Heart left ventricle (tissue), 16 donors: ENCODE data around the gene GZF1. TPM values are rescaled to one million over a fixed set of nuclear protein-coding genes. Genes with fewer than 3 reads are reported as not detected.

Source experiments
- ATAC-seq, 4 donors: fragments of 200-7000 bp; cut with Tn5 transposase; one replicate each; pipeline ENCODE4 v1.9.1; 2020 to 2022; ENCODE audit warnings: moderate library complexity in 4 of 4, mild to moderate bottlenecking in 3 of 4, moderate number of reproducible peaks in 1 of 4
- DNase-seq, 5 donors: peaks; one replicate each; pipeline ENCODE4 v3.0.0-alpha.2; 2020
- H3K27ac ChIP-seq, 12 donors: fragments of 200-600 bp; sonication (generic) in 4 of 12; one replicate each; pipeline versions ENCODE4 v1.5.0 to v1.8.0; 2016 to 2022; ENCODE audit warnings: mild to moderate bottlenecking in 2 of 12
- H3K27me3 ChIP-seq, 9 donors: fragments of 200-600 bp; sonication (generic) in 2 of 9; one replicate each; pipeline versions ENCODE4 v1.5.1 to v1.8.0; 2016 to 2022; ENCODE audit warnings: mild to moderate bottlenecking in 3 of 9
- H3K36me3 ChIP-seq, 9 donors: fragments of 200-600 bp; sonication (generic) in 2 of 9; one replicate each; pipeline versions ENCODE4 v1.5.0 to v1.8.0; 2018 to 2022; ENCODE audit warnings: mild to moderate bottlenecking in 2 of 9
- H3K4me1 ChIP-seq, 12 donors: fragments of 200-600 bp; sonication (generic) in 4 of 12; one replicate each; pipeline versions ENCODE4 v1.5.0 to v1.8.0; 2016 to 2022; ENCODE audit warnings: mild to moderate bottlenecking in 3 of 12
- H3K4me3 ChIP-seq, 12 donors: fragments of 200-600 bp; sonication (generic) in 4 of 12; one replicate each; pipeline versions ENCODE4 v1.5.0 to v1.8.0; 2017 to 2022; ENCODE audit warnings: mild to moderate bottlenecking in 9 of 12, moderate library complexity in 4 of 12
- H3K9me3 ChIP-seq, 12 donors: fragments of 200-600 bp; sonication (generic) in 4 of 12; one replicate each; pipeline versions ENCODE4 v1.5.0 to v1.8.0; 2016 to 2022; ENCODE audit warnings: mild to moderate bottlenecking in 1 of 12
- POLR2A ChIP-seq, 2 donors: fragments of 450-650 bp; IDR thresholded peaks; one replicate each; pipeline ENCODE4 v1.6.1; 2017; ENCODE audit warnings: antibody characterized with exemption in 2 of 2, mild to moderate bottlenecking in 2 of 2, moderate library complexity in 2 of 2
- WGBS, 4 donors: extraction: QIAGEN DNeasy Blood & Tissue Kit in 2 of 4; methylation state at CpG; one replicate each; pipeline versions ENCODE4 v1.1.5 to v1.1.7; 2013 to 2018; 5-methylcytosine and 5-hydroxymethylcytosine counted together
- intact Hi-C, 10 donors: fragments of 100-400 bp; cut with DNase I; formaldehyde crosslinking; loops; one replicate each; pipeline versions ENCODE4 v1.11.1 to v1.14.2; 2022
- polyA plus RNA-seq, 2 donors: library from polyadenylated mRNA; stranded (reverse); fragments of 200-250 nt; gene quantifications; one replicate each; pipeline ENCODE4 v1.2.3, GENCODE V29; 2013
- total RNA-seq, 9 donors: library from RNA; depleted of rRNA in 2 of 9; stranded (reverse); fragments of >200 nt in 2 of 9; fragmentation: NEBNext Ultra II Directional in 3 of 9; extraction: Animal tissue kit (Norgen Biotek cat#: 25700) in 3 of 9; gene quantifications; one replicate each; pipeline versions ENCODE4 v1.1.0 to v1.2.4, GENCODE V29; 2016 to 2023
- TF ChIP-seq, protein P1 (sequence below), 12 donors: fragments of 200-600 bp; sonication (generic) in 4 of 12; IDR thresholded peaks; one replicate each; pipeline versions ENCODE4 v1.5.0 to v1.8.0; 2018 to 2022; ENCODE audit warnings: antibody characterized with exemption in 12 of 12, mild to moderate bottlenecking in 5 of 12
- donor health status: ischemic (EF 13 %, LVEDD 7.1; RV severe dilation, severe dysfunction).
- donor health status: healthy with polysubstance abuse.
- donor health status: DM: no; HTN: yes; CAD: no.
- donor health status: DM: no; HTN: no; CAD: no.
- donor health status: ischemic (EF 25% LVEDD 6.9; RV normal size, moderate dysfunction).
- donor health status: ischemic (EF 25% LVEDD 5.7; RV mildly dilated, moderate dysfunction).
- donor health status: healthy.
- donor health status: DM: yes; HTN: yes; CAD: no.
- donor health status: ischemic (EF 35%, LVEDD 5.7; RV mildly dilated, moderate dysfunction).
- donor health status: nonischemic (EF 11% LVEDD 7.7; RV severe dilation, severe dysfunction).
- donor health status: DM: yes; HTN: yes; CAD: no.
- donor health status: PGD.
- donor health status: ischemic (EF 29% LVEDD 5.4; RV normal size, mild dysfunction).
- donor health status: nonischemic (EF 23%, LVEDD 6.1; RV moderate dilation, normal function).

Gene GZF1
- total and polyA plus RNA-seq, 11 donors: 8.6 to 34.6 (median 24.5) TPM

DNA sequence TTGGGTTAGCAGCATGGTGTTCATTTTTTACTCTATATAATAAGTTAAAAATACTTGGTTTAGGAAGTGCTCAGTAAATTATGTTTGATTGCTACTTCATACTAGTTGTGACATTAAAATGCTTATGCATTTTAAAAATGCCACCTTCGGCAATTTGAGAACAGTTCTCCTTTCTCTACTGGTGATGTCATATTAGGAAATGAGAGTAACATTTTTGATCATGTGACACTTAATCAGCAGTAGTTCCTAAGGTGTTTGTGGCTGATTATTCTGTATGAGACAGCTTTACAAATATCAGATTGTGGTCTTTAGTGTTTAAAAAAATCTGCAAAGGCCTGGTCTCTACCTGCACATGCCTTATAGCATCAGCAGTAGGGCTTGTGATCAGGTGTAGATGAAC is 4.4 kb downstream of the GZF1 start:
- ATAC-seq: no peak
- TF ChIP-seq POLR2A (IDR thresholded peaks at IDR 0.05): no peak
- TF ChIP-seq, protein P1, sequence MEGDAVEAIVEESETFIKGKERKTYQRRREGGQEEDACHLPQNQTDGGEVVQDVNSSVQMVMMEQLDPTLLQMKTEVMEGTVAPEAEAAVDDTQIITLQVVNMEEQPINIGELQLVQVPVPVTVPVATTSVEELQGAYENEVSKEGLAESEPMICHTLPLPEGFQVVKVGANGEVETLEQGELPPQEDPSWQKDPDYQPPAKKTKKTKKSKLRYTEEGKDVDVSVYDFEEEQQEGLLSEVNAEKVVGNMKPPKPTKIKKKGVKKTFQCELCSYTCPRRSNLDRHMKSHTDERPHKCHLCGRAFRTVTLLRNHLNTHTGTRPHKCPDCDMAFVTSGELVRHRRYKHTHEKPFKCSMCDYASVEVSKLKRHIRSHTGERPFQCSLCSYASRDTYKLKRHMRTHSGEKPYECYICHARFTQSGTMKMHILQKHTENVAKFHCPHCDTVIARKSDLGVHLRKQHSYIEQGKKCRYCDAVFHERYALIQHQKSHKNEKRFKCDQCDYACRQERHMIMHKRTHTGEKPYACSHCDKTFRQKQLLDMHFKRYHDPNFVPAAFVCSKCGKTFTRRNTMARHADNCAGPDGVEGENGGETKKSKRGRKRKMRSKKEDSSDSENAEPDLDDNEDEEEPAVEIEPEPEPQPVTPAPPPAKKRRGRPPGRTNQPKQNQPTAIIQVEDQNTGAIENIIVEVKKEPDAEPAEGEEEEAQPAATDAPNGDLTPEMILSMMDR (IDR thresholded peaks at IDR 0.05): no peak
- Histone ChIP-seq H3K4me3 (peak overlapping the region in 1 of 12 donors; percentile 6), H3K27me3 (no peaks in the 10 kb centered on the region), H3K36me3 (peaks cover 0 to 71% (median 67%) of the 10 kb centered on the region in 9 donors), H3K9me3 (no peaks in the 10 kb centered on the region), H3K27ac (peak overlapping the region in 3 of 12 donors; percentile 11 to 82 (median 33)), H3K4me1 (peaks cover 0 to 63% (median 46%) of the 10 kb centered on the region in 12 donors)
- WGBS, 4 donors: 15 to 40% (median 28%) methylated on average over 1 of the region's 1 CpG
- DNase-seq: no peak
- intact Hi-C loops: loop anchor here in 3 of 10 donors (10.0 kb wide), 3 partner anchors 48 to 238 kb away; partner anchors contain the start of genes CST9 (in 1 of the 3) and NAPB (in 1 of the 3)

DNA sequence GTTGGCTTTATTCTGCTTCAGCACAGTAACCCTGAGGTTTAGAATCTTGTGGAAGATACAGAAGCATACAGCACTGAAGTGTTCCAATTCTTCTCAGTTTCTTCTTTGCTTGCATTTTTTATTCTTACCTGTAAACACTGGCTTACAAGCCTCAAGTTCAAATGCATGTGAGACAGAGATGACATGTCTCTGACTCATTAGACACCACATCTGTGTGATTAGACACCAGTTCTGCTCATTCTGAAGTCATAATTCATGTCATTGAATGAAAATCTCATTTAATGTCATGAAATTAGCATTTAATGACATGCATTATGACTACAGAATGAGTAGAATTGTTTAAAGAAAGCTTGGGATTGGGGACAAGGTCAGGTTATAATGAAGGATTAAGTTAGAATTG is 5.8 kb downstream of the GZF1 start:
- Histone ChIP-seq H3K36me3 (peaks cover 0 to 85% (median 81%) of the 10 kb centered on the region in 9 donors), H3K27ac (peak overlapping the region in 1 of 12 donors; percentile 5), H3K4me3 (no peak overlapping the region), H3K27me3 (no peaks in the 10 kb centered on the region), H3K9me3 (no peaks in the 10 kb centered on the region), H3K4me1 (peaks cover 0 to 63% (median 45%) of the 10 kb centered on the region in 12 donors)
- TF ChIP-seq, protein P1 (IDR thresholded peaks at IDR 0.05): no peak
- TF ChIP-seq POLR2A (IDR thresholded peaks at IDR 0.05): no peak
- DNase-seq (no peak), ATAC-seq (no peak)
- intact Hi-C loops: loop anchor here in 3 of 10 donors (10.0 kb wide), 3 partner anchors 47 to 237 kb away; partner anchors contain the start of genes CST9 (in 1 of the 3) and NAPB (in 1 of the 3)

DNA sequence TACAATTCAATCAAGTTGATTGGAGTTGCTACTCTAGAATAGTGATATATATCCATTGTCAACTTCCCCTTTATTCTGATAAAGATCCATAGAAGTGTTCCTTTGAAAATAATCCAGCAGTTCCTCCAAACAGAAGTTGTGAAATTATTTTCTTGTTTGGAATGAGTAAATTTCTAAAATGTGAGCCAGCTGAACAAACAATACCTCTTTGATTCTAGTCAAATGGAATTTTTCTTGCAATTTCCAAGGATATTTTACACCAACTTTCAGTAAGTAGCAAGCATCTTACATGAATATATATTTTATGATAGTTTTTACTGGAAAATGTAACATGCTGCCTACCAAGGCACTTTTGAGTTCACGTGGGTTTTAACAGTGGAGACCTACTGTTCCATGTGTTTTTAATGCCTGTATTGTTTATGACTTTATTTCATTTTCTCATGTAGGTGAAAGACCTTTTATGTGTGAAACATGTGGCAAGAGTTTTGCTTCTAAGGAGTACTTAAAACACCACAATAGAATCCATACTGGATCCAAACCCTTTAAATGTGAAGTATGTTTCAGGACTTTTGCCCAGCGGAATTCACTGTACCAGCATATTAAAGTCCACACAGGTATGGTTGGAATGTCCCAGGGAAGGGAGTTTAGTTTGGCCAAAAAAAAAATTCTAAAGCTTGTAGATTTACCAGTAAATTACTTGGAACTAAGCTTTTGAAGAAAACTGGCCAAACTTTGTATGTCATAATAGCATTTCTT is 6.5 kb downstream of the GZF1 start:
- WGBS, 4 donors: 89 to 94% (median 92%) methylated on average over 2 of the region's 2 CpGs
- TF ChIP-seq, protein P1 (IDR thresholded peaks at IDR 0.05): no peak
- no peak for TF ChIP-seq POLR2A (IDR thresholded peaks at IDR 0.05)
- peaks cover 0 to 92% (median 88%) of the 10 kb centered on the region in 9 donors for H3K36me3 ChIP-seq
- H3K27ac ChIP-seq: no peak overlapping the region
- H3K4me1 ChIP-seq: peaks cover 0 to 55% (median 37%) of the 10 kb centered on the region in 12 donors
- intact Hi-C loops: loop anchor here in 3 of 10 donors (10.0 kb wide), 3 partner anchors 46 to 236 kb away; partner anchors contain the start of genes CST9 (in 1 of the 3) and NAPB (in 1 of the 3)
- H3K9me3 ChIP-seq: no peaks in the 10 kb centered on the region
- DNase-seq: no peak
- no peak for ATAC-seq
- no peak overlapping the region for H3K4me3 ChIP-seq
- H3K27me3 ChIP-seq: no peaks in the 10 kb centered on the region
